GM18909 (cell line): ENCODE data around the gene SVIL.
"Not testable (repeated sequence)": the region's sequence is repeated elsewhere in the genome, so short reads cannot be mapped to it uniquely, and the experiment has no call there.

Experiments
- ATAC-seq: cut with Tn5 transposase; IDR thresholded peaks from one replicate; pipeline ENCODE4 v1.9.1; 2021; ENCODE audit warnings: mild to moderate bottlenecking; ENCODE audit not compliant: unreplicated experiment, poor library complexity

The SVIL gene

GRCh38 chr10:29627201-29628132 is 7.3 kb downstream of the SVIL start:
- no peak for ATAC-seq

GRCh38 chr10:29624357-29624756 is 10.4 kb downstream of the SVIL start:
- not testable (repeated sequence) for ATAC-seq

- no peak for ATAC-seq
Observed at GRCh38 chr10:29623797-29624196, 11.0 kb downstream of the SVIL start.

- no peak for ATAC-seq
Observed at GRCh38 chr10:29622382-29622922, 12.3 kb downstream of the SVIL start.

- ATAC-seq, result no peak
Observed at GRCh38 chr10:29621161-29621560, 13.6 kb downstream of the SVIL start.

GRCh38 chr10:29620112-29620690 is 14.6 kb downstream of the SVIL start:
- no peak for ATAC-seq

- no peak for ATAC-seq
Observed at GRCh38 chr10:29619241-29619669, 15.5 kb downstream of the SVIL start.

- no peak for ATAC-seq
Observed at GRCh38 chr10:29618341-29619171, 16.2 kb downstream of the SVIL start.

- ATAC-seq, result no peak
Observed at GRCh38 chr10:29617880-29618340, 16.9 kb downstream of the SVIL start.

- ATAC-seq, result no peak
Observed at GRCh38 chr10:29616542-29616941, 18.2 kb downstream of the SVIL start.

- ATAC-seq, result no peak
Observed at GRCh38 chr10:29615195-29615594, 19.6 kb downstream of the SVIL start.

GRCh38 chr10:29614289-29614688 is 20.5 kb downstream of the SVIL start:
- not testable (repeated sequence) for ATAC-seq

GRCh38 chr10:29613791-29614190 is 21.0 kb downstream of the SVIL start:
- ATAC-seq, result no peak

- no peak for ATAC-seq
Observed at GRCh38 chr10:29613196-29613595, 21.6 kb downstream of the SVIL start.

GRCh38 chr10:29612657-29613056 is 22.1 kb downstream of the SVIL start:
- no peak for ATAC-seq

- no peak for ATAC-seq
Observed at GRCh38 chr10:29611781-29612381, 22.9 kb downstream of the SVIL start.

- no peak for ATAC-seq
Observed at GRCh38 chr10:29610876-29611647, 23.7 kb downstream of the SVIL start.

GRCh38 chr10:29610331-29610730 is 24.4 kb downstream of the SVIL start:
- ATAC-seq, result not testable (repeated sequence)

GRCh38 chr10:29609696-29610095 is 25.1 kb downstream of the SVIL start:
- ATAC-seq, result no peak
